HepG2 (cell line): ENCODE measurements around the gene GGA1. TPM values are rescaled to one million over a fixed set of nuclear protein-coding genes. Genes with fewer than 3 reads are reported as not detected.

Experiments used
- AHR ChIP-seq: IDR thresholded peaks from 2 replicates; pipeline ENCODE4 v1.6.1; 2018; ENCODE audit warnings: missing genetic modification reagents, missing compliant biosample characterization
- ATF7-NPFF ChIP-seq: sonication (generic); formaldehyde crosslinking; IDR thresholded peaks from 2 replicates; pipeline ENCODE4 v1.8.1; 2023; ENCODE audit warnings: mild to moderate bottlenecking, low read depth, missing genetic modification reagents, moderate library complexity
- CBX1 ChIP-seq: IDR thresholded peaks from one replicate; pipeline ENCODE4 v1.6.1; 2016; ENCODE audit warnings: antibody characterized with exemption, low read depth
- CBX2 ChIP-seq, 2 experiments: fragments of 200-600 bp in 1 of 2; sonication (generic); formaldehyde crosslinking in 1 of 2; IDR thresholded peaks; 2 replicates each; pipeline versions ENCODE4 v1.7.0 to v1.8.1; 2018 to 2022; ENCODE audit warnings: low read depth in 2 of 2, low read length in 1 of 2, mild to moderate bottlenecking in 1 of 2, missing genetic modification reagents in 1 of 2
- HNRNPK ChIP-seq: fragments of 200-400 bp; formaldehyde crosslinking; IDR thresholded peaks from 2 replicates; pipeline ENCODE4 v1.6.1; 2018; ENCODE audit warnings: low read length, low read depth, moderate library complexity, mild to moderate bottlenecking; ENCODE audit not compliant: poor library complexity, severe bottlenecking
- IRF2 ChIP-seq: IDR thresholded peaks from 2 replicates; pipeline ENCODE4 v1.6.1; 2018; ENCODE audit warnings: missing genetic modification reagents, missing compliant biosample characterization
- KDM3A ChIP-seq: IDR thresholded peaks from 2 replicates; pipeline ENCODE4 v1.6.1; 2018; ENCODE audit warnings: low read depth, missing compliant biosample characterization
- MATR3 ChIP-seq: sonication (generic); formaldehyde crosslinking; IDR thresholded peaks from 2 replicates; pipeline ENCODE4 v1.4.0; 2020; ENCODE audit warnings: missing genetic modification reagents
- MXI1 ChIP-seq: IDR thresholded peaks from 3 replicates; pipeline ENCODE4 v1.6.1; 2012; ENCODE audit warnings: low read depth, low read length, inconsistent platforms, borderline replicate concordance
- NFIB ChIP-seq: sonication (generic); formaldehyde crosslinking; IDR thresholded peaks from 2 replicates; pipeline ENCODE4 v1.9.0; 2021; ENCODE audit warnings: missing genetic modification reagents, mild to moderate bottlenecking, borderline replicate concordance
- NR2C2 ChIP-seq: sonication (generic); formaldehyde crosslinking; IDR thresholded peaks from 2 replicates; pipeline ENCODE4 v1.4.0; 2020; ENCODE audit warnings: missing genetic modification reagents, mild to moderate bottlenecking, moderate library complexity, borderline replicate concordance
- PCBP1 ChIP-seq: fragments of 200-400 bp; formaldehyde crosslinking; IDR thresholded peaks from 2 replicates; pipeline ENCODE4 v1.6.1; 2017; ENCODE audit warnings: mild to moderate bottlenecking, low read depth, low read length, borderline replicate concordance
- RBFOX2 ChIP-seq: fragments of 200-400 bp; formaldehyde crosslinking; IDR thresholded peaks from 2 replicates; pipeline ENCODE4 v1.6.1; 2017; ENCODE audit warnings: low read depth, mild to moderate bottlenecking, low read length
- THYN1 ChIP-seq: sonication (generic); formaldehyde crosslinking; IDR thresholded peaks from 2 replicates; pipeline ENCODE4 v1.8.1; 2023; ENCODE audit warnings: low read depth, mild to moderate bottlenecking, moderate library complexity, missing genetic modification reagents, borderline replicate concordance
- TRIM24 ChIP-seq: sonication (generic); formaldehyde crosslinking; IDR thresholded peaks from 2 replicates; pipeline ENCODE4 v1.8.0; 2022; ENCODE audit warnings: mild to moderate bottlenecking, missing genetic modification reagents
- ZFP37 ChIP-seq: sonication (generic); formaldehyde crosslinking; IDR thresholded peaks from 2 replicates; pipeline ENCODE4 v1.4.0; 2020; ENCODE audit warnings: missing genetic modification reagents, borderline replicate concordance
- ZSCAN20 ChIP-seq: sonication (generic); formaldehyde crosslinking; IDR thresholded peaks from 2 replicates; pipeline ENCODE4 v1.4.0; 2020; ENCODE audit warnings: missing genetic modification reagents, mild to moderate bottlenecking, borderline replicate concordance
- polyA plus RNA-seq, 8 experiments: library from polyadenylated mRNA; depleted of rRNA in 3 of 8; stranded (reverse) in 7 of 8; unstranded in 1 of 8; fragments of >200 nt; fragmentation: Illumina TruSeq in 4 of 8; extraction: Trizol in 4 of 8; gene quantifications; 2 replicates each; pipeline versions ENCODE4 v1.2.1 to v1.2.3, GENCODE V29; 2011 to 2016; ENCODE audit warnings: low read depth in 4 of 8, missing spikeins in 1 of 8, mixed read lengths in 1 of 8; ENCODE audit not compliant: insufficient read depth in 1 of 8
- total RNA-seq, 5 experiments: library from RNA; depleted of rRNA; stranded (reverse); fragments of >200 nt; fragmentation: Illumina TruSeq; extraction: Trizol; gene quantifications; 2 replicates each; pipeline ENCODE4 v1.2.3, GENCODE V29; 2016; ENCODE audit warnings: low read depth in 1 of 5
- TF ChIP-seq, protein P1 (sequence below): sonication (generic); formaldehyde crosslinking; IDR thresholded peaks from 2 replicates; pipeline ENCODE4 v1.5.0; 2020; ENCODE audit warnings: missing genetic modification reagents
- TF ChIP-seq, protein P2 (sequence below): sonication (generic); formaldehyde crosslinking; IDR thresholded peaks from 2 replicates; pipeline ENCODE4 v1.9.0; 2021; ENCODE audit warnings: missing genetic modification reagents, borderline replicate concordance
- TF ChIP-seq, protein P3 (sequence below): sonication (generic); formaldehyde crosslinking; IDR thresholded peaks from 2 replicates; pipeline ENCODE4 v1.4.0; 2020; ENCODE audit warnings: missing genetic modification reagents, borderline replicate concordance
- TF ChIP-seq, protein P4 (sequence below): sonication (generic); formaldehyde crosslinking; IDR thresholded peaks from 2 replicates; pipeline ENCODE4 v1.5.0; 2020; ENCODE audit warnings: missing genetic modification reagents

The GGA1 gene
- total and polyA plus RNA-seq, 2 of the 13 experiments (the other 11 are each of a cell fraction or from before 2014, with no cell fraction given) = 29.1 to 87.2 TPM

DNA sequence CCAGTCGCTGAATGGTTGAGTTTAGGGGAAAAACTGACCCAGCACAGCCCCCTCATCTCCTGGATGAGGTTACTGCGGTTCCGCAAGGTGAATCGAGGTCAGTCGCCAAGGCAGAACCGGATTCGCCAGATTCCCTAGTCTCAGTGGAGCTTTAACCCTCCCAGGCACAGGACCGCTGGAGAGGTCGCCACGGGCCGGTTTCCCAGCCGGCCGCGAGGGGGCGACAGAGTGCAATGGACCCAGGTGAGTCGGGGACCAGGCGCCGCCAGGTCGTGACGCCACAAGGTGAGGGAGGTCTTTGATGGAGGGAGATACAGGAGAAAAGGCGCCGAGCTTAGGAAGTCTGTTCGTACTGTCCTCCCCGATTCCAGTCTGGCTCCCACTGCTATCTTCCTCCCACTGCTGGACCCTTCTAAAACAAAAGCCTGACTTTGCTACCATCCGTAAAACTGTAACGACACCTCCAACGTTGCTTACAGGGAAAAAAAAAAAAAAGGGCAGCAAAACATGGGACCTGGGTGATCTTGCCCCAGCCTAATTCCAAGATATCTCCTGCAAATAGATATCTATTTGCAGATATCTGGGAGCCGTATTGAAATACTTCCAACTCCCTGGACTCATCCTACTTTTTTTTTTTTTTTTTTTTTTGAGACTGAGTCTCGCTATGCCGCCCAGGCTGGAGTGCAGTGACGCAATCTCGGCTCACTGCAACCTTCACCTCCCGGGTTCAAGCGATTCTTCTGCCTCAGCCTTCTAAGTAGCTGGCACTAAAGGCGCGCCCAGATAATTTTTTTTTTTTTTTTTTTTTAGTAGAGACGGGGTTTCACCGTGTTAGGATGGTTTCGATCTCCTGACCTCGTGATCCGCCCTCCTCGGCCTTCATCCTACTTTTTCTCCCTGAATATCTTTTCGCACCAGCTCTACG is 1.4 kb upstream of the GGA1 start (continued):
- no peak for TF ChIP-seq MATR3 (CRISPR knock-in tag)
- TF ChIP-seq AHR = no peak
- no peak for TF ChIP-seq PCBP1
- TF ChIP-seq IRF2 = peak; percentile 59; the same call in 1 of the 2 replicates
- no peak for TF ChIP-seq NFIB (CRISPR knock-in tag)
- no peak for TF ChIP-seq ZSCAN20 (CRISPR knock-in tag)
- TF ChIP-seq CBX2 (IDR thresholded peaks at IDR 0.05; ENCODE audit: low read depth, low read length) = no peak
- TF ChIP-seq CBX2 (CRISPR knock-in tag; IDR thresholded peaks at IDR 0.05; ENCODE audit: low read depth) = no peak
- TF ChIP-seq KDM3A (CRISPR knock-in tag) = no peak
- TF ChIP-seq TRIM24 = no peak
- TF ChIP-seq CBX1 = no peak
- TF ChIP-seq, protein P1, sequence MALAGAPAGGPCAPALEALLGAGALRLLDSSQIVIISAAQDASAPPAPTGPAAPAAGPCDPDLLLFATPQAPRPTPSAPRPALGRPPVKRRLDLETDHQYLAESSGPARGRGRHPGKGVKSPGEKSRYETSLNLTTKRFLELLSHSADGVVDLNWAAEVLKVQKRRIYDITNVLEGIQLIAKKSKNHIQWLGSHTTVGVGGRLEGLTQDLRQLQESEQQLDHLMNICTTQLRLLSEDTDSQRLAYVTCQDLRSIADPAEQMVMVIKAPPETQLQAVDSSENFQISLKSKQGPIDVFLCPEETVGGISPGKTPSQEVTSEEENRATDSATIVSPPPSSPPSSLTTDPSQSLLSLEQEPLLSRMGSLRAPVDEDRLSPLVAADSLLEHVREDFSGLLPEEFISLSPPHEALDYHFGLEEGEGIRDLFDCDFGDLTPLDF (CRISPR knock-in tag) = no peak
- no peak; the same call in 1 of the 2 replicates for TF ChIP-seq NR2C2
- no peak for TF ChIP-seq RBFOX2
- TF ChIP-seq MXI1 = peak; percentile 57; the same call in 1 of the 3 replicates
- no peak for TF ChIP-seq ATF7-NPFF (CRISPR knock-in tag)
- no peak for TF ChIP-seq ZFP37 (CRISPR knock-in tag)
- TF ChIP-seq, protein P2, sequence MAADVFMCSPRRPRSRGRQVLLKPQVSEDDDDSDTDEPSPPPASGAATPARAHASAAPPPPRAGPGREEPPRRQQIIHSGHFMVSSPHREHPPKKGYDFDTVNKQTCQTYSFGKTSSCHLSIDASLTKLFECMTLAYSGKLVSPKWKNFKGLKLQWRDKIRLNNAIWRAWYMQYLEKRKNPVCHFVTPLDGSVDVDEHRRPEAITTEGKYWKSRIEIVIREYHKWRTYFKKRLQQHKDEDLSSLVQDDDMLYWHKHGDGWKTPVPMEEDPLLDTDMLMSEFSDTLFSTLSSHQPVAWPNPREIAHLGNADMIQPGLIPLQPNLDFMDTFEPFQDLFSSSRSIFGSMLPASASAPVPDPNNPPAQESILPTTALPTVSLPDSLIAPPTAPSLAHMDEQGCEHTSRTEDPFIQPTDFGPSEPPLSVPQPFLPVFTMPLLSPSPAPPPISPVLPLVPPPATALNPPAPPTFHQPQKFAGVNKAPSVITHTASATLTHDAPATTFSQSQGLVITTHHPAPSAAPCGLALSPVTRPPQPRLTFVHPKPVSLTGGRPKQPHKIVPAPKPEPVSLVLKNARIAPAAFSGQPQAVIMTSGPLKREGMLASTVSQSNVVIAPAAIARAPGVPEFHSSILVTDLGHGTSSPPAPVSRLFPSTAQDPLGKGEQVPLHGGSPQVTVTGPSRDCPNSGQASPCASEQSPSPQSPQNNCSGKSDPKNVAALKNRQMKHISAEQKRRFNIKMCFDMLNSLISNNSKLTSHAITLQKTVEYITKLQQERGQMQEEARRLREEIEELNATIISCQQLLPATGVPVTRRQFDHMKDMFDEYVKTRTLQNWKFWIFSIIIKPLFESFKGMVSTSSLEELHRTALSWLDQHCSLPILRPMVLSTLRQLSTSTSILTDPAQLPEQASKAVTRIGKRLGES (CRISPR knock-in tag) = no peak
- TF ChIP-seq HNRNPK = no peak
- TF ChIP-seq, protein P3, sequence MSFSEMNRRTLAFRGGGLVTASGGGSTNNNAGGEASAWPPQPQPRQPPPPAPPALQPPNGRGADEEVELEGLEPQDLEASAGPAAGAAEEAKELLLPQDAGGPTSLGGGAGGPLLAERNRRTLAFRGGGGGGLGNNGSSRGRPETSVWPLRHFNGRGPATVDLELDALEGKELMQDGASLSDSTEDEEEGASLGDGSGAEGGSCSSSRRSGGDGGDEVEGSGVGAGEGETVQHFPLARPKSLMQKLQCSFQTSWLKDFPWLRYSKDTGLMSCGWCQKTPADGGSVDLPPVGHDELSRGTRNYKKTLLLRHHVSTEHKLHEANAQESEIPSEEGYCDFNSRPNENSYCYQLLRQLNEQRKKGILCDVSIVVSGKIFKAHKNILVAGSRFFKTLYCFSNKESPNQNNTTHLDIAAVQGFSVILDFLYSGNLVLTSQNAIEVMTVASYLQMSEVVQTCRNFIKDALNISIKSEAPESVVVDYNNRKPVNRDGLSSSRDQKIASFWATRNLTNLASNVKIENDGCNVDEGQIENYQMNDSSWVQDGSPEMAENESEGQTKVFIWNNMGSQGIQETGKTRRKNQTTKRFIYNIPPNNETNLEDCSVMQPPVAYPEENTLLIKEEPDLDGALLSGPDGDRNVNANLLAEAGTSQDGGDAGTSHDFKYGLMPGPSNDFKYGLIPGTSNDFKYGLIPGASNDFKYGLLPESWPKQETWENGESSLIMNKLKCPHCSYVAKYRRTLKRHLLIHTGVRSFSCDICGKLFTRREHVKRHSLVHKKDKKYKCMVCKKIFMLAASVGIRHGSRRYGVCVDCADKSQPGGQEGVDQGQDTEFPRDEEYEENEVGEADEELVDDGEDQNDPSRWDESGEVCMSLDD (CRISPR knock-in tag) = no peak
- TF ChIP-seq, protein P4, sequence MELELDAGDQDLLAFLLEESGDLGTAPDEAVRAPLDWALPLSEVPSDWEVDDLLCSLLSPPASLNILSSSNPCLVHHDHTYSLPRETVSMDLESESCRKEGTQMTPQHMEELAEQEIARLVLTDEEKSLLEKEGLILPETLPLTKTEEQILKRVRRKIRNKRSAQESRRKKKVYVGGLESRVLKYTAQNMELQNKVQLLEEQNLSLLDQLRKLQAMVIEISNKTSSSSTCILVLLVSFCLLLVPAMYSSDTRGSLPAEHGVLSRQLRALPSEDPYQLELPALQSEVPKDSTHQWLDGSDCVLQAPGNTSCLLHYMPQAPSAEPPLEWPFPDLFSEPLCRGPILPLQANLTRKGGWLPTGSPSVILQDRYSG (CRISPR knock-in tag) = no peak
- TF ChIP-seq THYN1 (CRISPR knock-in tag) = no peak
